Parathyroid adenoma (tissue), 2 donors: ENCODE results near the gene CXCL12.

Experiments
- H2AFZ ChIP-seq: fragments of 300-600 bp; sonication (generic); one replicate; pipeline ENCODE4 v1.7.0; 2017; ENCODE audit warnings: antibody characterized with exemption, mild to moderate bottlenecking
- H3K27ac ChIP-seq: fragments of 300-600 bp; sonication (generic); one replicate; pipeline ENCODE4 v1.7.0; 2017
- H3K27me3 ChIP-seq: fragments of 300-600 bp; sonication (generic); one replicate; pipeline ENCODE4 v1.7.0; 2017; ENCODE audit warnings: low read length; ENCODE audit not compliant: control insufficient read depth, insufficient read depth
- H3K36me3 ChIP-seq: fragments of 300-600 bp; sonication (generic); one replicate; pipeline ENCODE4 v1.7.0; 2017; ENCODE audit warnings: low read length; ENCODE audit not compliant: control insufficient read depth, insufficient read depth
- H3K4me1 ChIP-seq: fragments of 300-600 bp; sonication (generic); one replicate; pipeline ENCODE4 v1.7.0; 2017; ENCODE audit warnings: control low read depth
- H3K4me2 ChIP-seq: fragments of 300-600 bp; sonication (generic); one replicate; pipeline ENCODE4 v1.7.0; 2017; ENCODE audit warnings: low read length
- H3K4me3 ChIP-seq: fragments of 300-600 bp; sonication (generic); one replicate; pipeline ENCODE4 v1.7.0; 2017; ENCODE audit warnings: low read depth, low read length
- H3K79me2 ChIP-seq: fragments of 300-600 bp; sonication (generic); one replicate; pipeline ENCODE4 v1.7.0; 2017; ENCODE audit warnings: control low read depth
- H3K9ac ChIP-seq: fragments of 300-600 bp; sonication (generic); one replicate; pipeline ENCODE4 v1.7.0; 2017; ENCODE audit warnings: mild to moderate bottlenecking
- H3K9me3 ChIP-seq: fragments of 300-600 bp; sonication (generic); one replicate; pipeline ENCODE4 v1.7.0; 2017; ENCODE audit warnings: low read length; ENCODE audit not compliant: control insufficient read depth
- CTCF ChIP-seq: fragments of 300-600 bp; sonication (generic); IDR thresholded peaks from one replicate; pipeline ENCODE4 v1.7.0; 2017; ENCODE audit warnings: antibody characterized with exemption, mild to moderate bottlenecking
- donor health status: primary hyperparathyroidism.

The CXCL12 gene

GRCh38 chr10:44393051-44393630, 8.2 kb upstream of the CXCL12 start:
- Histone ChIP-seq H3K27me3 (no peaks in the 10 kb centered on the region), H2AFZ (no peak overlapping the region), H3K79me2 (no peaks in the 10 kb centered on the region), H3K27ac (no peak overlapping the region), H3K9ac (no peak overlapping the region), H3K4me3 (no peak overlapping the region), H3K4me1 (peaks cover 12% of the 10 kb centered on the region), H3K36me3 (no peaks in the 10 kb centered on the region), H3K4me2 (no peak overlapping the region), H3K9me3 (no peaks in the 10 kb centered on the region)
- TF ChIP-seq CTCF, result no peak

GRCh38 chr10:44392420-44392819, 7.5 kb upstream of the CXCL12 start:
- Histone ChIP-seq H3K27me3 (no peaks in the 10 kb centered on the region), H2AFZ (no peak overlapping the region), H3K79me2 (no peaks in the 10 kb centered on the region), H3K36me3 (no peaks in the 10 kb centered on the region), H3K4me1 (peaks cover 12% of the 10 kb centered on the region), H3K9ac (no peak overlapping the region), H3K4me3 (no peak overlapping the region), H3K9me3 (no peaks in the 10 kb centered on the region), H3K27ac (no peak overlapping the region), H3K4me2 (no peak overlapping the region)
- TF ChIP-seq CTCF, result no peak

- no peaks in the 10 kb centered on the region for H3K79me2 ChIP-seq
These were observed 7.1 kb upstream of the CXCL12 start for GRCh38 chr10:44391981-44392380.

GRCh38 chr10:44390585-44391072, 5.7 kb upstream of the CXCL12 start:
- H3K27ac ChIP-seq, result no peak overlapping the region
- H3K9ac ChIP-seq, result no peak overlapping the region
- H3K27me3 ChIP-seq, result no peaks in the 10 kb centered on the region
- H3K4me2 ChIP-seq, result no peak overlapping the region
- H2AFZ ChIP-seq, result no peak overlapping the region
- H3K4me1 ChIP-seq, result peaks cover 10% of the 10 kb centered on the region
- TF ChIP-seq CTCF, result no peak
- H3K9me3 ChIP-seq, result no peaks in the 10 kb centered on the region
- no peak overlapping the region for H3K4me3 ChIP-seq
- peaks cover 6% of the 10 kb centered on the region for H3K79me2 ChIP-seq
- no peaks in the 10 kb centered on the region for H3K36me3 ChIP-seq

More at GRCh38 chr10:44391981-44392380, 7.1 kb upstream of the CXCL12 start:
- Histone ChIP-seq H3K4me2 (no peak overlapping the region), H3K27ac (no peak overlapping the region), H3K36me3 (no peaks in the 10 kb centered on the region), H3K27me3 (no peaks in the 10 kb centered on the region), H3K4me3 (no peak overlapping the region), H3K9ac (no peak overlapping the region), H3K9me3 (no peaks in the 10 kb centered on the region), H3K4me1 (peaks cover 12% of the 10 kb centered on the region), H2AFZ (no peak overlapping the region)
- no peak for TF ChIP-seq CTCF

- Histone ChIP-seq H2AFZ (no peak overlapping the region), H3K9me3 (no peaks in the 10 kb centered on the region), H3K27ac (no peak overlapping the region), H3K4me3 (no peak overlapping the region), H3K4me2 (no peak overlapping the region), H3K36me3 (no peaks in the 10 kb centered on the region), H3K4me1 (peaks cover under 1% of the 10 kb centered on the region), H3K79me2 (peaks cover 11% of the 10 kb centered on the region), H3K27me3 (no peaks in the 10 kb centered on the region), H3K9ac (no peak overlapping the region)
- no peak for TF ChIP-seq CTCF
These were observed 4.7 kb upstream of the CXCL12 start for GRCh38 chr10:44389556-44389955.
